Measurements from ENCODE around the gene FRK.
"Not testable (repeated sequence)": the region's sequence is repeated elsewhere in the genome, so short reads cannot be mapped to it uniquely, and the experiment has no call there.

Gene FRK

DNA sequence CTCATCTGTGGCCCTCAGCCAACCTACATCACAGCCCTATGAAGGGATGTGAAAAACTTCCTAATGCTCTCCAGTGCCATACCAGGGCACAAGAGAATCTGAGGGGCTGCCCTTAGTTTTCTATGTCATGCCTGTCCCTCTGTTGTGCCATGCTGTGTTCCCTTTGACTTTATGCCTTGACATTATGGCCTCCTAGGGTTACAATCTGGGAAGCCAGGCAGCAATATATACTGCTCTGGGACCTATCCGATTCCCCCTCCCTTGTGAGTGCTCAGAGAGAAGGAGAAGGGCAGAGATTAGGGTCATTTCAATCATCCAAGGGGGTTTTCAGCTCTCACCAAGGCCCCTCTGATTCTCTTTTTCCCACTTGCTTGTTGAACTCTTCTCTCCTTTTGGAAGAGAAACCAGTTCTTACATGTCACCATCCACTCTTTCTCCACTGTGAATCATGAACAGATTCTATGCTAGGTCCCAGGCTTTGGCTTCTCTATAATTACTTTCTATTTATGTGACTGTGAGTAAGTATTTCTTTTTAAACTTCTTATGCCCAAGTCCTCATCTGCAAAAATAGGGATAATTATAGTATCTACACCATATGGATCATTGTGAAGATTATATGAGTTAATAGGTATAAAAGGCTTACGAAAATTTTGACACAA, 14.2 kb upstream of the FRK start:
- no peak for DNase-seq

DNA sequence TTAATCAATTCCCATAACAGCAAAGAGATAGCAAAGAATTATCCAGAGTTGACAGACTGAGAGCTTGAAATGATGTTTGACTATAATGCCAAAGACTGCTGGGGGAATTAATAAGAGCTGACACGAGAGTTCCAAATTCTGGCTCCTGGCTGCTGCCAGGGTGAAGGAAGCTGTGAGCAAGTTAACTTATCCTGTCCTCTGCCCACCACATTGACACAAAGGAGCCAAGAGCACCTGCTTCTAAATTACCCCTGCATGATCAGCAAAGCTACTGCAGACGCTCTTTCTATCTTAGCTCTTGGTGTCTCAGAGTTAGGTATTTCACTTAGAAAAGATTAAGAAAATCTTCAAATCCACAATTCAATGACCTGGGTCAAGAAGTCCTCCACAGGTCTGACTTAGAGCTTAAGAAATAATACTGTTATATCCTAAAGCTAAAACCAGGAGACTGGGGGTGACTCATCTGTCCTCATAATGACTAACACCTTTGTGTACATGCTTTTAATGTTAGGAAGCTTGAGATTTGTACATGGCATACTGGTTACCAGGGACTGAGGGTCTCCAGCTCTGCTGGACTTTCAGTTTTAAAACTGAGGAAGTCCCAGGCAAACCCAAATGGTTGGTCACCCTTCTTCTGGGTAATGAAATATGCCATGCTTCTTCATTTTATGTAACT, 13.2 kb upstream of the FRK start:
- no peak for DNase-seq

DNA sequence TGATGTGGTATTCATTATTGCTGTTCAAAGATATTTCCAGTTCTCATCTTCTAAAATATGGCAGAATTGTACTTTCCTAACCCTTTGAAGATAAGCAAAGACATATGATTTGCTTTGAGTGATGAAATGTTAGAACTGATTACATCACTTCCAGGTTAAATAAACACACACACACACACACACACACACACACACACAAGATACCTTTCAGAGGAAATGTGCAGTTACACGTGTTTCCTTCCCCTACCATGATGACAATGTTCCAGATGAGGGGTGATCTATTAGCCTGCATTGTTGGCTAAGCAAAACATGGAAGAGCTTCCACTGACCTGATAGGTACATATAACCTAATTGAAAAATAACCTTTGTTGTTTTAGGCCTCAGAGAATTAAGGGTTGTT, 11.7 kb upstream of the FRK start:
- DNase-seq = no peak

DNA sequence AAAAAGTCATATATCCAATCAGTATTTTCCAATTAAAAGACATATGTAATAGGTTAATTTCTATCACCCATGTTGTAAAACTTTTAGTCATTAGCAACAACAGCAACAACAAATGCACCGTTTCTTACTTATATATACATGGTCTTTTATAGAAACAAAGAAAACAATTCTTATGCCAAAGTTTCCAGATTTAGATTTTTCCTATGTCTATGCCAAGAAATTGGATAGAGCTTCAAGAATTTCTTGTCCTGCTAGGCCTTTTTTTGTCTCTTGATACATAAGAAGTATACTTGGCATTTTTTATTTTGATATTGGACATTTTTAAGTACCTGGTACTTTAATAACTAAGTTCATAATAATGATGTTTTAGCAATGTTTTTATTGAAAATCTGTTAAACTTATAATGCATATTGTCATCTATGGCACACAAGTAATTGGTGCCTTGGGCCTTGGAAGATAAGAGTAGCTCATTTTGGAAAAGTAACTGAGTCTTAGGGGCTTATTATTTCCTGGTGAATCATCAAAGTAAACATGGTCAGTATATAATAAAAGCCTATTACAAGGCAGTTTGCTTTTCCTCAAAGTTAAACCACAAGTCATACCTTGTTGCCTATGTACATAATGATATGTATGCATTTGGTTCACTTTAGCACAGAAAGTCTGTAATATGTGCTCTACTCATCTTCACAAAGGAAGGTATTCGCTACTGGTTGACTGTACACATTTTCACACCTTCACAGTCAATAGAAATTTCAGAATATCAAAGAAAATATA, 10.1 kb upstream of the FRK start:
- no peak for DNase-seq

DNA sequence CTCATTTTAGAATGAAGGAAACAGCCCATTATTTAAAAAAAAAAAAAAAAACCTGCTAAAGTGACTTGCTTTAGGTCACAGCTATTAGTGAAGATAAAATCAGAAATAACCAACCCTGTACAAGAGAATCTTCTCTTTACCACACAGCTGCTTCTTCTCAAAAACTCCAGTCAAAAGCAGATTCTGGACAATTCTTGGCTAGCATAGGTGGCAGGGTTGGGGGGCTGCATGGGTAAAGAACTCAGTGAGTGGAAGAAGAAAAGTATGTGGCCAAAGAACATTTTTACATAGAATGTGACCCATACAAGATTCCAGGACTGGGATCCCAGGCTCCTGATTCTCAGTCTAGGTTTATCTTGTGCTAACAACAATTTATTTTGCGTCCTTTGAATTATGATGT, 9.4 kb upstream of the FRK start:
- DNase-seq = no peak

DNA sequence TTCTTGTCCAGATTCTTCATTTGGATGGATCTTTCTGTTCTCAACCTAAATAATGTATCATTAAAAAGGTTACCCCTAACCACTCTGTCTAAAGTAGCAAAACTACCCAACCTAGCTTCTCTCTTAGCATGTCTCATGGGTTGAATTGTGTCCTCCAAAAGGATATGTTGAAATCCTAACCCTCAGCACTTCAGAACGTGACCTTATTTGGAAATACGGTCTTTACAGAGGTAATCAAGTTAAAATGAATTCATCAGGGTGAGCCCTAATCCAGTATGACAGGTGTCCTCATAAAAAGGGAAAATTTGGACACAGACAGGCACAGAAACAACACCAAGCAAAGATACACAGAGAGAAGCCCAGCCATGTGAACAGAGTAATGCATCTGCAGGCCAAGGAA, 6.1 kb upstream of the FRK start:
- DNase-seq = no peak

DNA sequence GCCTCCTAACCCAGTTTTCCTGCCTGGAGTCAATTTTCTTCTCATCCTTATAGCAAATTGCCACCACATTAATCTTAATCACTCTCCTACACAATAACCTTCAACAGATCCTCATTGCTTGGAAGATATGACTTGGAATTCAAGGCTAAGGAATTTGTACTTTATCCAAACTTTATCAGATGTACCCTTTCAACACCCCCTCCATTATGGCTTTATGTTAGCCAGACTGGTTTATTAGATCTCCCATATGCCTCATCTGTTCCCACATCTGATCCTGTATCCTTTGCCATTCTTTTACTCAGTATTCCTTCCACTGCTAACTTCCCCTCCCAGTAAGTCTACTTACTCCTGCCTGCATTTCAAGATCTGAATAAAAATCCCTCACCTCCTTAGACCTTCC, 4.0 kb upstream of the FRK start:
- DNase-seq = no peak

- no peak for DNase-seq
Measured at GRCh38 chr6:116062496-116062895, 1.8 kb upstream of the FRK start.

DNA sequence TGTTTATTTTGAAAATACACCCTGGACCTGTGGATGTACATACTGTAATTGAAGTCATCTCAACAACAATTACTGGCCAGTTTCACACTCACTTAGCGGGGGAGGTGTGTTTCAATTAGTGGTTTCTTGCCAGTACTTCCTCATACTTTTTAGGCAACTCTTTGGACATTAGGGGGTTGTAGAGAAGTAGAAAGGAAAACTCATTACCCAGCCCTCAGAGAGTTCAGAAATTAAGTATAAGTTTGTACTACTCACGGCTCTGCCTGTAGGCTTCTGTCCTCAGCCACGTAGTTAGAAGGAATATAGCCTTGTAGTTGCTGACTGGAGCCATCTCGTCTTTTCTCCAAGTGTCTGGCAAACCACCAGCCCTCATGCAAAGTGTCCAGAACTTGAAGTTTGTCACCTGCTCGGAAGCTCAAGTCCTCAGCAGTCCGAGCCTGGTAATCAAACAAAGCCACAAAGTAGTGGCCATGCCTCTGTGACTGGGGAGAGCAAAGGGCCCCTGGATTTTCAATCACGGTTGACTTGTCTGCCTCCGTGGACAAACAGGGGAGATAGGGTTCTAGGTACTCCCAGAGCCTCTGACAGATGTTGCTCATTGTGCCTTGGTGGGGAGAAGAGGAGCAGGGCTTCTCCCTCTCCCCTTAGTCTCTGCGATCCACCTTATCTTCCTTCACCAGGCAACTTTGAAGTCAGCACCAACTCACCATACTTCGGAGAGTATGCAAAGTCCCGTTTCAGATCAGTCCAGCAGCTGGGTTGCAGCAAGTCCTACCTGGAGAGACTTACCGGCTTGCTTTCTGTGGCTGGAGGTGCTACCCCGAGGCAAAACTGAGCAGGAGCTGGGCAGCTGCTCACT, 749 bp downstream of the FRK start:
- DNase-seq = peak in 3 of 4 experiments; percentile 6 to 20 (median 19)

GRCh38 chr6:116057766-116058165, 2.9 kb downstream of the FRK start:
- DNase-seq = no peak

- DNase-seq = no peak
Measured at GRCh38 chr6:116055513-116055912, 5.2 kb downstream of the FRK start.

GRCh38 chr6:116051244-116051643, 9.4 kb downstream of the FRK start:
- DNase-seq = no peak

- no peak for DNase-seq
Measured at GRCh38 chr6:116050737-116051136, 10.0 kb downstream of the FRK start.

GRCh38 chr6:116049321-116049720, 11.4 kb downstream of the FRK start:
- no peak for DNase-seq

- DNase-seq = peak; percentile 26 to 77 (median 66)
Measured at GRCh38 chr6:116047173-116047933, 13.3 kb downstream of the FRK start.

GRCh38 chr6:116046737-116047136, 14.0 kb downstream of the FRK start:
- DNase-seq = no peak

GRCh38 chr6:116046272-116046671, 14.4 kb downstream of the FRK start:
- not testable (repeated sequence) for DNase-seq

DNA sequence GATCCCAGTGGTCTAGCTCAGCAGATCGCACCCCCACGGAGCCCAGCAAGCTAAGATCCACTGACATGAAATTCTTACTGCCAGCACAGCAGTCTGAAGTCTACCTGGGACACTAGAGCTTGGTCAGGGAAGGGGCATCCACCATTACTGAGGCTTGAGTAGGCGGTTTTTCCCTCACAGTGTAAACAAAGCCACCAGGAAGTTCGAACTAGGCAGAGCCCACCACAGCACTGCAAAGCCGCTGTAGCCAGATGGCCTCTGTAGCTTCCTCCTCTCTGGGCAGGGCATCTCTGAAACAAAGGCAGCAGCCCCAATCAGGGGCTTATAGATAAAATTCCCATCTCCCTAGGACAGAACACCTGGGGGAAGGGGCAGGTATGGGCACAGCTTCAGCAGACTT, 18.8 kb downstream of the FRK start:
- no peak for DNase-seq

DNA sequence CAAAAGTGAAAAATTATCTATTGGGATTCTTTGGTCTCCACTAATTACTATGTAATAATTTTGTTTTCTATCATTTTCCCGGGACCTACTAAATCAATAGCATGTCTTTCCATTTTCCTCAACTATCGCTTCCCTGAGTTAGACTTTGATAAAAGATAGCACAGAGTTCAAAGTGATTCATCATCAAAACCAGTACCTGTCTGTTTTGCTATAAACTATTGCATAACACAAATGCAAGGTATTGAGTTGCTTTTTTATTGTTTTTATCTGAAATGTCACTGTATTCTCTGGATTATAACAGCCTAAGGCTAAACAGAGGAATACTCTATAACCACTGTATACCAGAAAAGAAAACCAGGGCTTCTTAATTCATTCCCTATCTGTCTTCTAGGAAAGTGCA, 19.7 kb downstream of the FRK start:
- no peak for DNase-seq

DNA sequence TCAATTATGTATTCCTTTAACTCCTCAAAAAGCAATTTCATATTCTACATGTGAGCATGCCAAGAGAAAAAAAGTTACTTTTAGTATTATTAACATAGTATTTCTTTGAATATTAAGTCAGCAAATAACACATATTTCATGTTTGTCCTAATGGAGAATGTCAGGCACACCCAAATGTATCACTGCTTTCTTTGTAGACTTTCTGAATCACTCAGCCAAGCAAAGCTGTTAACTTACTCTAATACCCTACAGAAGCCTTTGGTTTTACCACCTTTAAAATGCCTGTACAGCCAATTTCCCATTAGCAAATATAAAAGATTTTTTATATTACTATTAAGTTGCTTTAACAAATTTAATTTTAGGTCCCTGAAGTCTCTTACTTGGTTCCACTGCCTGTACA, 23.8 kb downstream of the FRK start:
- no peak for DNase-seq

DNA sequence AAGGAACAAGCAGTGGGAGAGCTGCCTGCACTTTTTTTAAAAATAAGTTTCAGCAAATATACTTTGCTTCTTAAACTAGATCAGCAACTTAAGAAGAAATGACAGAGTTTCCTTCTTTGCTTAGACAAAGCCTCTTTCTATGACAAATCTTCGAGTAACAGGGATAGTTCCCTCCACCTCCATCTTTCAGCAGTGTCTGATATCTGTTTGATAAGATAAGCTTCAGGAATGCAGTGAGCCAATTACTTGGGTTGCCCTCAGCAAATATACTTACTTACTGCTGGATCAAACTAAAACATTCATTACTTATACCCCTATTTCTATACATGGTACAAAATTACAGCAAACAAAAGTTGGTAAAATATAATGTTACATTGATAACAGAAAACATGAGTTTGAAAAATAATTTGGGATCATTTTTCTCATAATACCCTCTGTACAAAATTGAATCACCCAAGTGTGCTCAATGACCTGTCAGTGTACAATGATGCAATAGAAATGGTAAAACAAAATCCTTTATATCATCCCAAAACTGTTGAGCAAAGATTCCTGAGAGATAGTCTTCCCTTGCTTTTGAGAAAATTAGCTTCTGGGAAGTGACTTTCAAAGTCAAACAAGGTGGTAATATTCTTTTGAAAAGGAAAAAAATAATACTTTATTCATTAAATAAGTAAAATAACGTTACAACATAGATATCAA, 24.5 kb downstream of the FRK start:
- DNase-seq = no peak

- DNase-seq = no peak
Measured at GRCh38 chr6:116035616-116036015, 25.1 kb downstream of the FRK start.
